Gastroesophageal sphincter (tissue), 4 donors: Measurements from ENCODE around the gene DGKQ. TPM values are rescaled to one million over a fixed set of nuclear protein-coding genes. Genes with fewer than 3 reads are reported as not detected.

Source experiments
- ATAC-seq: fragments of 150-250 bp; one replicate; pipeline ENCODE4 v1.9.1; 2016; ENCODE audit warnings: mild to moderate bottlenecking, moderate library complexity
- H3K27ac ChIP-seq, 4 donors: fragments of 200-600 bp; sonication (generic) in 3 of 4; 1 replicate in 3 of 4; 2 replicates in 1 of 4; pipeline ENCODE4 v1.5.1; 2016 to 2019
- H3K27me3 ChIP-seq: fragments of 200-600 bp; sonication (generic); one replicate; pipeline ENCODE4 v1.5.1; 2019
- H3K36me3 ChIP-seq, 2 donors: fragments of 200-600 bp; sonication (generic); one replicate each; pipeline ENCODE4 v1.5.1; 2019; ENCODE audit warnings: control low read depth in 1 of 2
- H3K4me1 ChIP-seq, 3 donors: fragments of 200-600 bp; sonication (generic); 1 replicate in 2 of 3; 2 replicates in 1 of 3; pipeline ENCODE4 v1.5.1; 2016 to 2019; ENCODE audit warnings: control low read depth in 2 of 3
- H3K4me3 ChIP-seq, 2 donors: fragments of 200-600 bp; sonication (generic); one replicate each; pipeline ENCODE4 v1.5.1; 2019; ENCODE audit warnings: mild to moderate bottlenecking in 1 of 2, moderate library complexity in 1 of 2
- H3K9me3 ChIP-seq, 3 donors: fragments of 200-600 bp; sonication (generic); one replicate each; pipeline ENCODE4 v1.5.1; 2017 to 2019; ENCODE audit warnings: control low read depth in 2 of 3
- EP300 ChIP-seq: sonication (generic); formaldehyde crosslinking; IDR thresholded peaks from one replicate; pipeline ENCODE4 v1.6.1; 2017; ENCODE audit warnings: antibody characterized with exemption, mild to moderate bottlenecking
- POLR2A ChIP-seq, 2 donors: fragments of 450-650 bp; IDR thresholded peaks; one replicate each; pipeline ENCODE4 v1.6.1; 2017; ENCODE audit warnings: antibody characterized with exemption in 2 of 2, mild to moderate bottlenecking in 2 of 2, moderate library complexity in 1 of 2
- POLR2AphosphoS5 ChIP-seq: sonication (generic); formaldehyde crosslinking; IDR thresholded peaks from one replicate; pipeline ENCODE4 v1.6.1; 2017; ENCODE audit warnings: antibody characterized with exemption
- WGBS, 2 donors: methylation state at CpG; one replicate each; pipeline ENCODE4 v1.1.5; 2018; ENCODE audit warnings: low coverage in 1 of 2; 5-methylcytosine and 5-hydroxymethylcytosine counted together
- total RNA-seq, 4 donors: library from RNA; depleted of rRNA; stranded (reverse); fragments of >200 nt; gene quantifications; one replicate each; pipeline ENCODE4 v1.1.0, GENCODE V29; 2016
- TF ChIP-seq, protein P1 (sequence below), 4 experiments: fragments of 200-600 bp in 2 of 4; fragments of 450-650 bp in 2 of 4; sonication (generic) in 1 of 4; IDR thresholded peaks; one replicate each; pipeline ENCODE4 v1.5.1; 2017 to 2019; ENCODE audit warnings: antibody characterized with exemption in 4 of 4, mild to moderate bottlenecking in 2 of 4, moderate library complexity in 2 of 4

Gene DGKQ
- total RNA-seq, 4 donors from 2014 or later: 7.5 to 13.5 (median 9.3) TPM

GRCh38 chr4:958314-958665 is 15.1 kb downstream of the DGKQ start:
- TF ChIP-seq EP300 (no peak), POLR2A (IDR thresholded peaks at IDR 0.05) (no peak), POLR2AphosphoS5 (no peak)
- TF ChIP-seq, protein P1, sequence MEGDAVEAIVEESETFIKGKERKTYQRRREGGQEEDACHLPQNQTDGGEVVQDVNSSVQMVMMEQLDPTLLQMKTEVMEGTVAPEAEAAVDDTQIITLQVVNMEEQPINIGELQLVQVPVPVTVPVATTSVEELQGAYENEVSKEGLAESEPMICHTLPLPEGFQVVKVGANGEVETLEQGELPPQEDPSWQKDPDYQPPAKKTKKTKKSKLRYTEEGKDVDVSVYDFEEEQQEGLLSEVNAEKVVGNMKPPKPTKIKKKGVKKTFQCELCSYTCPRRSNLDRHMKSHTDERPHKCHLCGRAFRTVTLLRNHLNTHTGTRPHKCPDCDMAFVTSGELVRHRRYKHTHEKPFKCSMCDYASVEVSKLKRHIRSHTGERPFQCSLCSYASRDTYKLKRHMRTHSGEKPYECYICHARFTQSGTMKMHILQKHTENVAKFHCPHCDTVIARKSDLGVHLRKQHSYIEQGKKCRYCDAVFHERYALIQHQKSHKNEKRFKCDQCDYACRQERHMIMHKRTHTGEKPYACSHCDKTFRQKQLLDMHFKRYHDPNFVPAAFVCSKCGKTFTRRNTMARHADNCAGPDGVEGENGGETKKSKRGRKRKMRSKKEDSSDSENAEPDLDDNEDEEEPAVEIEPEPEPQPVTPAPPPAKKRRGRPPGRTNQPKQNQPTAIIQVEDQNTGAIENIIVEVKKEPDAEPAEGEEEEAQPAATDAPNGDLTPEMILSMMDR (IDR thresholded peaks at IDR 0.05): no peak
- Histone ChIP-seq H3K36me3 (peaks cover 0 to 99% of the 10 kb centered on the region in 2 donors), H3K4me1 (no peaks in the 10 kb centered on the region), H3K4me3 (no peak overlapping the region), H3K9me3 (no peaks in the 10 kb centered on the region), H3K27me3 (no peaks in the 10 kb centered on the region), H3K27ac (no peak overlapping the region)
- no peak for ATAC-seq
- WGBS, 2 donors: 90% methylated on average over 3 of the region's 17 CpGs; no CpG with 5 or more reads in 1 of the 2 donors

- Histone ChIP-seq H3K9me3 (no peaks in the 10 kb centered on the region), H3K4me1 (no peaks in the 10 kb centered on the region), H3K4me3 (no peak overlapping the region), H3K27me3 (no peaks in the 10 kb centered on the region), H3K36me3 (peaks cover 0 to 99% of the 10 kb centered on the region in 2 donors), H3K27ac (no peak overlapping the region)
- 83 to 91% methylated on average over 1 to 24 of the region's 45 CpGs for WGBS, 2 donors
- no peak for TF ChIP-seq POLR2AphosphoS5
- no peak for TF ChIP-seq EP300
- TF ChIP-seq, protein P1 (IDR thresholded peaks at IDR 0.05): no peak
- no peak for TF ChIP-seq POLR2A (IDR thresholded peaks at IDR 0.05)
- no peak for ATAC-seq
Observed at GRCh38 chr4:957581-958313, 15.6 kb downstream of the DGKQ start.

DNA sequence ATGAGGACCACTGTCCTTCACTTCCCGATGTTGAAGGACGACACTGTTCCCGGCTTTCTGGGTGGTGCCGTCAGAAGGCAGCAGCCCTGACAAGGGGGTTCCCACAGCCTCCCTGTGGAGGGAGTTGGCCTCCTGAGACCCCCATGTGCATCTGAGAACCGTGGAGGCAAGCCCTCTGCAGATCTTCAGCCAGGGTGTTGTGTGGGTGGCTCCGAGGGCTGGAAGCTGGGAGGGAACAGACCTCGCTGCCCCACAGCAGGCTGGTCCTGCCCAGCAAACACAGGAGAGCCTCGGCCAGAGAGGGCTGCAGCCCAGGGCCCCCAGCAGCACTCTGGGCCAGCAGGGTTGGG is 16.2 kb downstream of the DGKQ start:
- no peak for TF ChIP-seq EP300
- TF ChIP-seq, protein P1 (IDR thresholded peaks at IDR 0.05): no peak
- no peak for TF ChIP-seq POLR2AphosphoS5
- WGBS, 2 donors: no CpG with 5 or more reads among the region's 8 CpGs
- H3K9me3 ChIP-seq: no peaks in the 10 kb centered on the region
- no peak overlapping the region for H3K4me3 ChIP-seq
- H3K27ac ChIP-seq: no peak overlapping the region
- H3K36me3 ChIP-seq: peaks cover 0 to 98% of the 10 kb centered on the region in 2 donors
- no peaks in the 10 kb centered on the region for H3K27me3 ChIP-seq
- no peak for ATAC-seq
- H3K4me1 ChIP-seq: no peaks in the 10 kb centered on the region

DNA sequence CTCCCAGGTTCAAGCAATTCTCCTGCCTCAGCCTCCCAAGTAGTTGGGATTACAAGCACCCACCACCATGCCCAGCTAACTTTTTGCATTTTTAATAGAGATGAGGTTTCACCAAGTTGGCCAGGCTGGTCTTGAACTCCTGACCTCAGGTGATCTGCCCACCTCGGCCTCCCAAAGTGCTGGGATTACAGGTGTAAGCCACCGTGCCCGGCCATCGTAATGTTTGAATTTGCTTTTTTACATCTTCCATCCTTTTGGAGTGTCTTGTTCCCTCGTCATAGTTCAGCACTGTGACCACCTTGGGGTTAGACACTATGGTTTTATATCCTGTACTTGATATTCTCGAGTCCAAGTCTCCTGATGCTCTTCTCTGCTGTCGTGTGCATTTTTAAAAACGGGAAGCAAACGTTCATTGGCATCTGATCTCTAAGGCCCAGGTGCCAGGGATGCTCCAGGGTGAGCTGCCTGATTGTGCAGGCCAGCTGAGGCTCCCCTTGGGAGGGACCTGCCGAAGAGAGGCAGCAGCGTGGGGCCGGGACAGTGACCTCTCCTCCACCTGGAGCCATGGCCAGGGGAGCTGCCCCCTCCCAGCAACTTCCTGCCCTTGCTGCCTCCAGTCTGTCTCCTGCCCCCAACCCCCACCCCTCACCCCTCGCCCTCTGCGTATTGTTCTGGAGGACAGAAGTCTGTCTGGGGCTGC is 16.7 kb downstream of the DGKQ start:
- H3K27ac ChIP-seq: no peak overlapping the region
- peaks cover 0 to 98% of the 10 kb centered on the region in 2 donors for H3K36me3 ChIP-seq
- 76% methylated on average over 9 of the region's 14 CpGs; no CpG with 5 or more reads in 1 of the 2 donors for WGBS, 2 donors
- ATAC-seq: no peak
- H3K4me1 ChIP-seq: no peaks in the 10 kb centered on the region
- no peaks in the 10 kb centered on the region for H3K27me3 ChIP-seq
- H3K4me3 ChIP-seq: no peak overlapping the region
- no peaks in the 10 kb centered on the region for H3K9me3 ChIP-seq
- TF ChIP-seq POLR2A (IDR thresholded peaks at IDR 0.05) (no peak), POLR2AphosphoS5 (no peak)
- TF ChIP-seq, protein P1 (IDR thresholded peaks at IDR 0.05): no peak

GRCh38 chr4:955931-956381 is 17.4 kb downstream of the DGKQ start:
- Histone ChIP-seq H3K27ac (no peak overlapping the region), H3K9me3 (no peaks in the 10 kb centered on the region), H3K4me3 (no peak overlapping the region), H3K4me1 (no peaks in the 10 kb centered on the region), H3K36me3 (peaks cover 0 to 98% of the 10 kb centered on the region in 2 donors), H3K27me3 (no peaks in the 10 kb centered on the region)
- WGBS, 2 donors: 80 to 95% methylated on average over 6 to 7 of the region's 12 CpGs
- TF ChIP-seq POLR2AphosphoS5 (no peak), EP300 (no peak), POLR2A (IDR thresholded peaks at IDR 0.05) (no peak)
- TF ChIP-seq, protein P1 (IDR thresholded peaks at IDR 0.05): no peak
- ATAC-seq: no peak
